ENCODE data around the gene CTSE. TPM values are rescaled to one million over a fixed set of nuclear protein-coding genes. Genes with fewer than 3 reads are reported as not detected.

CTSE gene
- total RNA-seq, 5 donors from 2014 or later (not counting 1 experiment from before 2014, with no cell fraction given) = 0.13 to 0.20 TPM; not detected in 3

DNA sequence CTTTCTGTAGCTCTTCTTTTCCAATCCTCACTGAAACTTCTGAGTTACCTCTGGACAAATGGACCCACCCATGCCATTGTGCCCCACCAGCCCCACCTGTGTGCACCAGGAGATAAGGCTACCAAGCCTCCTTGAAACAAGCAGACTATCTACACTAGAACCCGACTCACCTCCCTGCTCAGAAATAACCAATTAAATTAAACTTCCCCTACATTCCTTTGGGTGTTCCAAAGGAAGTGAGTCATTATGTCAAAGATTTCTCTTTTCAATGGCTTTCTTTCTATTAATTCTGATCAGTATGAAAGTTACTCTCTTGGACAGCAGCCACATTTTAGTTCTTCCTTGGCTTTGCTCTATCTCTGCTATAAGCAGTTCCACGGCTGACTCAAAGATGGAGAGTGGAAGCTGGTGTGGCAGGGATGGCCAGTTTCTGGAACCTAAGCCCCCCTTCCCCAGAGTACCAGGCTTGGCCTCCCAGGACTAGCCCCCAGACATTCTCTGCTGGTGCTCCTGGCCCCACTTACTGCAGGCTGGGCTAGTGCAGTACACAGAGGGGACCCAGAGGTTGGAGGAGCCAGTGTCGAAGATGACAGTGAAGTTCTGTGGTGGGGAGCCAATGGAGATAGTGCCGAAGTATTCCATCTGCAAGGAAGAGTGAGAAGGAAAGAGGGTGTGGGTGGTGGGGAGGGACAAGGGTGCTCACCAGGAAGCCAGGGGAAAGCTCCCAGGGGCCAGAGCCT, 1.9 kb downstream of the CTSE start:
- Histone ChIP-seq H3K4me1 (ENCODE audit: control insufficient read depth in 1 of 2, extremely low read depth in 1 of 2, insufficient read depth in 2 of 2, low read length in 2 of 2) (no peaks in the 10 kb centered on the region), H3K9me3 (no peaks in the 10 kb centered on the region), H3K27me3 (replicated peaks in 1 of 2; ENCODE audit: control insufficient read depth in 2 of 2, extremely low read depth in 1 of 2, insufficient read depth in 2 of 2, low read length in 1 of 2) (peaks cover 0 to 12% of the 10 kb centered on the region in 2 experiments), H3K36me3 (ENCODE audit: control insufficient read depth in 2 of 2, extremely low read depth in 1 of 2, insufficient read depth in 1 of 2, low read length in 1 of 2) (no peaks in the 10 kb centered on the region), H3K27ac (ENCODE audit: low read length) (no peak overlapping the region), H3K4me3 (ENCODE audit: control insufficient read depth in 1 of 2, extremely low read depth in 1 of 2, low read length in 1 of 2) (no peak overlapping the region)
- no peaks in the 10 kb centered on the region for H3K4me1 Mint-ChIP-seq
- no peak overlapping the region for H3K27ac Mint-ChIP-seq
- H3K36me3 Mint-ChIP-seq = no peaks in the 10 kb centered on the region
- ATAC-seq (replicated peaks in 1 of 4) = no peak
- H3K27me3 Mint-ChIP-seq = peaks cover 10 to 19% of the 10 kb centered on the region in 2 donors
- no peak overlapping the region for H3K4me3 Mint-ChIP-seq
- WGBS (ENCODE audit: insufficient coverage) = 96% methylated on average over 2 of the region's 4 CpGs
- no peak for DNase-seq
- ChIA-PET CTCF (no interaction called here), POLR2A (no interaction called here)
- no peaks in the 10 kb centered on the region for H3K9me3 Mint-ChIP-seq

DNA sequence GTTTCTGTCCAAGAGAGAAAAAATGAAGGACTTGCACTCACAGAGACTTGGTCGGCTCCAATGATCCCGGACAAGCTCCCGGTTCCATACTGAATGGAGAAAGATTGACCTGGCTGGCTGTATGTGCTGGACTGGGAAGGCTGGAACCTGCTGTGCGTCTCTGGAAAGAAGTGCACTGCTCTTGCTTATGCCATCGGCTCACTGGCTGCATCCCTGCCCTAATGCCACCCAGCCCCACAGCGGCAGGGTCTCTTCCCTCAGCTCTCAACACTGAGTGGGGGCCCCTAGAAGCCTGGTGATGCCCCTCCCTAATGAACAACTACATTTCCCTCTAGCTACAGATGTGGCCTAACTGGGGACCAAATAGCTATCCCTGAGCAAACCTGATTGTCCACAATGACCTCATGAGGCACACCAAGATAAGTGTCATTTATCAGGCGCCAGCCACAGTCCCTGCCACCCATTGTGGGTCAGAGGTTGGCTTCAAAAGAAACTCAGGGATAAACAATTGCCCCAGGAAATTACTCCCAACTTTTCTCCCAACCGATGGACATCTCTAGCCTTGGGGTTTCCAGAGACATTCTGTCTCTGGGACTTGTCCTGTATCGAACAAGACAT, 2.6 kb downstream of the CTSE start:
- Mint-ChIP-seq H3K4me1 (no peaks in the 10 kb centered on the region), H3K36me3 (no peaks in the 10 kb centered on the region), H3K4me3 (no peak overlapping the region), H3K27ac (no peak overlapping the region), H3K27me3 (peaks cover 10 to 19% of the 10 kb centered on the region in 2 donors), H3K9me3 (no peaks in the 10 kb centered on the region)
- WGBS (ENCODE audit: insufficient coverage) = 85% methylated on average over 9 of the region's 9 CpGs
- H3K4me1 ChIP-seq (ENCODE audit: control insufficient read depth in 1 of 2, extremely low read depth in 1 of 2, insufficient read depth in 2 of 2, low read length in 2 of 2) = no peaks in the 10 kb centered on the region
- no peaks in the 10 kb centered on the region for H3K36me3 ChIP-seq (ENCODE audit: control insufficient read depth in 2 of 2, extremely low read depth in 1 of 2, insufficient read depth in 1 of 2, low read length in 1 of 2)
- H3K27ac ChIP-seq (ENCODE audit: low read length) = no peak overlapping the region
- ChIA-PET CTCF (interaction anchor here in 1 of 2 donors (0.6 kb wide), 1 partner anchor 767 kb away, joined by 6 read pairs; no protein-coding TSS in a partner anchor), POLR2A (no interaction called here)
- ATAC-seq (replicated peaks in 1 of 4) (no peak), DNase-seq (no peak)
- H3K4me3 ChIP-seq (ENCODE audit: control insufficient read depth in 1 of 2, extremely low read depth in 1 of 2, low read length in 1 of 2) = no peak overlapping the region
- H3K27me3 ChIP-seq (replicated peaks in 1 of 2; ENCODE audit: control insufficient read depth in 2 of 2, extremely low read depth in 1 of 2, insufficient read depth in 2 of 2, low read length in 1 of 2) = peaks cover 0 to 12% of the 10 kb centered on the region in 2 experiments
- H3K9me3 ChIP-seq = no peaks in the 10 kb centered on the region

DNA sequence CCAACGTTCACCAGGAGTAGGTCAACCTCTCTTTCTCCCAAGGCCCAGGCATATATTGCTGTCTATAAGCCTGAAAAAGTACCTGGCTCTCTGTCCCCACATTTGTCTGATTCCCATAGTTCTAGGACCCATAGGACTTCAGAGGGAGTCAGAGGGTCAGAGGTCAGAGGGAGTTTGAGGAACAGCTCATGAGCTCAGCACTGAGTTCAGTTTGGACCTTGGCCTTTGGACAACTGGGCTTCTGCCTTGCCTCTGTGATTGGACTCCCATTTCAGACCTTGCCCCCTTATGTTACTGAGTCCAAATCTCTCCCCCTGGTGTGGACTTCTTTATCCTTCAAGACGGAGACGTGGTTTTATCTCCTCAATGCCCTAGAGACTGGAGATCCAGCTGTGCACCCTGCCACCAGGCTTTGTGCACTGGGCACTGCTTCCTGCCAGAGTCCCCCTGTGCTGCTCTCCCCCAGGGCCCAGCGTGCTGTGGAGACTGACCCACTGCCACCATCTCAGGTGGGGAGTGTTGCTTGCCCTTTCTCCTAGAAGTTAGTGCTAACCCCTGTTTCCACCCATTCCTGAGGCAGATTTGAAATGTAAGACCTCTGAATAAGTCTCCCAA, 3.2 kb downstream of the CTSE start:
- Histone ChIP-seq H3K36me3 (ENCODE audit: control insufficient read depth in 2 of 2, extremely low read depth in 1 of 2, insufficient read depth in 1 of 2, low read length in 1 of 2) (no peaks in the 10 kb centered on the region), H3K4me1 (ENCODE audit: control insufficient read depth in 1 of 2, extremely low read depth in 1 of 2, insufficient read depth in 2 of 2, low read length in 2 of 2) (no peaks in the 10 kb centered on the region), H3K4me3 (ENCODE audit: control insufficient read depth in 1 of 2, extremely low read depth in 1 of 2, low read length in 1 of 2) (no peak overlapping the region), H3K27me3 (replicated peaks in 1 of 2; ENCODE audit: control insufficient read depth in 2 of 2, extremely low read depth in 1 of 2, insufficient read depth in 2 of 2, low read length in 1 of 2) (peaks cover 0 to 12% of the 10 kb centered on the region in 2 experiments), H3K27ac (ENCODE audit: low read length) (no peak overlapping the region), H3K9me3 (no peaks in the 10 kb centered on the region)
- CTCF ChIA-PET = interaction anchor here (0.6 kb wide), 2 partner anchors 8 to 766 kb away, joined by 3 to 6 read pairs; no protein-coding TSS in a partner anchor
- Mint-ChIP-seq H3K36me3 (no peaks in the 10 kb centered on the region), H3K27ac (no peak overlapping the region), H3K27me3 (peaks cover 10 to 19% of the 10 kb centered on the region in 2 donors), H3K4me1 (no peaks in the 10 kb centered on the region), H3K9me3 (no peaks in the 10 kb centered on the region), H3K4me3 (no peak overlapping the region)
- 76% methylated on average over 2 of the region's 4 CpGs for WGBS (ENCODE audit: insufficient coverage)
- ATAC-seq (replicated peaks in 1 of 4) = no peak
- DNase-seq = no peak
- POLR2A ChIA-PET = no interaction called here

DNA sequence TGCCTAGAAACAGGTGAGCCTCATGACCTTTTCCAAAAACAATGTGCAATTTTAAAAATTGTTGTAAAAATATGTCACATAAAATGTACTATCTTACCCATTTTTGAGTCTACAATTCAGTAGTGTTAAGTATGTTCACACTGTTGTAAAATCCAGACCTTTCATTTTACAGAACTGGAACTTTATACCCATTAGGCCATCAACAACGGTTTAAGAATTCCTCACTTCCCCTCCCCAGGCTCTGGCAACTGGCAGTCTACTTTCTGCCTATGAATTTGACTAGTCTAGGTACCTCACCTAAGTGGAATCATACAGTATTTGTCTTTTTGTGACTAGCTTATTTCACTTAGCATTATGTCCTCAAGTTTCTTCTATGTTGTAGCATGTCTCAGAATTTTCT, 8.6 kb downstream of the CTSE start:
- Histone ChIP-seq H3K4me3 (ENCODE audit: control insufficient read depth in 1 of 2, extremely low read depth in 1 of 2, low read length in 1 of 2) (no peak overlapping the region), H3K9me3 (no peaks in the 10 kb centered on the region), H3K36me3 (ENCODE audit: control insufficient read depth in 2 of 2, extremely low read depth in 1 of 2, insufficient read depth in 1 of 2, low read length in 1 of 2) (no peaks in the 10 kb centered on the region), H3K4me1 (ENCODE audit: control insufficient read depth in 1 of 2, extremely low read depth in 1 of 2, insufficient read depth in 2 of 2, low read length in 2 of 2) (peaks cover 0 to 8% of the 10 kb centered on the region in 2 experiments), H3K27me3 (replicated peaks in 1 of 2; ENCODE audit: control insufficient read depth in 2 of 2, extremely low read depth in 1 of 2, insufficient read depth in 2 of 2, low read length in 1 of 2) (no peaks in the 10 kb centered on the region), H3K27ac (ENCODE audit: low read length) (no peak overlapping the region)
- CTCF ChIA-PET = interaction anchor here (0.6 to 1.1 kb wide), 2 partner anchors 37 to 58 kb away, joined by 3 to 14 read pairs; no protein-coding TSS in a partner anchor
- Mint-ChIP-seq H3K4me3 (no peak overlapping the region), H3K36me3 (no peaks in the 10 kb centered on the region), H3K27ac (no peak overlapping the region), H3K9me3 (no peaks in the 10 kb centered on the region), H3K27me3 (no peaks in the 10 kb centered on the region), H3K4me1 (peaks cover 16 to 27% (median 21%) of the 10 kb centered on the region in 3 donors)
- ATAC-seq (replicated peaks in 1 of 4) = no peak
- no peak for DNase-seq
- no CpG with 5 or more reads among the region's 1 CpG for WGBS (ENCODE audit: insufficient coverage)
- POLR2A ChIA-PET = no interaction called here

DNA sequence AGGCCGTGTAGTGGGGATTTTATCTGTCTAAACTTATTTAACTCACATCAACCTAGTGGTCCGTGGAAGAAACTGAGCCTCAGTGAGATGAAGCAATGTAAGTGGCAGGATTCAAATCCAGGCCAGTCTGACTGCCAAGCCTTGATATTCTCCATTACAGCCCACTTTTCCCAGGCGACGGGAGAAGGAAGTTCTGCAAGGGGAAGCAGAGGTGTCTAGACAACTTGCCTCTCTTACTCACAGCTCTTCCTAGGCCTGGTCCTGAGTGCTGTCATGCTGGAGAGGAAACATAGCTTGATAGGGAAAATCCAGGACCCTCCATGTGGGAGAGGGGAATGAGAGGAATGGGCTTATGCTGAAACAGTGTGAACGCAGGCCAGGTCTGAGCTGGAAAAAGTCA, 9.1 kb downstream of the CTSE start:
- H3K36me3 ChIP-seq (ENCODE audit: control insufficient read depth in 2 of 2, extremely low read depth in 1 of 2, insufficient read depth in 1 of 2, low read length in 1 of 2) = no peaks in the 10 kb centered on the region
- POLR2A ChIA-PET = no interaction called here
- H3K27me3 ChIP-seq (replicated peaks in 1 of 2; ENCODE audit: control insufficient read depth in 2 of 2, extremely low read depth in 1 of 2, insufficient read depth in 2 of 2, low read length in 1 of 2) = no peaks in the 10 kb centered on the region
- Mint-ChIP-seq H3K36me3 (no peaks in the 10 kb centered on the region), H3K27me3 (no peaks in the 10 kb centered on the region), H3K27ac (no peak overlapping the region), H3K4me1 (peaks cover 16 to 27% (median 21%) of the 10 kb centered on the region in 3 donors), H3K9me3 (no peaks in the 10 kb centered on the region), H3K4me3 (no peak overlapping the region)
- no peak overlapping the region for H3K4me3 ChIP-seq (ENCODE audit: control insufficient read depth in 1 of 2, extremely low read depth in 1 of 2, low read length in 1 of 2)
- WGBS (ENCODE audit: insufficient coverage) = 90% methylated on average over 1 of the region's 5 CpGs
- no peak for ATAC-seq (replicated peaks in 1 of 4)
- DNase-seq = no peak
- CTCF ChIA-PET = interaction anchor here in 1 of 2 donors (1.1 kb wide), 1 partner anchor 37 kb away, joined by 3 read pairs; no protein-coding TSS in a partner anchor
- peaks cover 0 to 8% of the 10 kb centered on the region in 2 experiments for H3K4me1 ChIP-seq (ENCODE audit: control insufficient read depth in 1 of 2, extremely low read depth in 1 of 2, insufficient read depth in 2 of 2, low read length in 2 of 2)
- H3K9me3 ChIP-seq = no peaks in the 10 kb centered on the region
- H3K27ac ChIP-seq (ENCODE audit: low read length) = no peak overlapping the region

DNA sequence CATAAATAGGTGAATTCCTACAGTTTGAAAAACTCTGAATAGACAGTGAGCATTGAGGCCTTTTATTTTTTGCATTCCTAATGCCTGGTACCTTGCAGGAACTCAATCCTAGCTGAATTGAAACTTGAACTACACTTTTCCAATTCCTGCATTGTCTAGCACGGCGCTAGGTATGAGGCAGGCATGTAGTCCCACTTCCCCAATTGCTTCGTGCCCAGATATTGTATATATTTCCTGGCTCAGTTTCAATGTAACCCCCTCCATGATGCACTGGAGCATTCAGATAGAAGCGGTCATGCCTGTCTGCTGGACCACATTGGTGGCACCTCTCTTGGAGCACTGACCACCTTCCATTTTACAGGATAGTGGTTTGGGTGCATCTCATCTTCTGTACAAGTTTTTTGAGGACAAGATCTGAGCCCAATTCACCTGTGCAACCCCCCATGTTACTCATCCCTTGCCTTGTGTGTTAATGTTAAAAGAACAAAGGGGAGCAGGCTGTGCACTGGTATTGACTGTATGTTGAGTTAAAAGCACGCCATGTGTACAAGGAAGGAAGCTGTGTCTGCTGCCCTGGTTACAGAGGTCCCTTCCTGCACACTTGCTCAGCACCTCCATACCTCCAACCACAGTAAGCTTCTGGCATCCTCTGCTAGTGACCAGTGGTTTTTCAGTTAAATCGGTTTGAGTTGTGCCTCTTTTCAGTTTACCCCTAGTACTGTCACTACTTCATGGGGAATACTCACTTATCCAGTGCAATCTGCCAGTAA, 10.5 kb downstream of the CTSE start:
- Histone ChIP-seq H3K27me3 (replicated peaks in 1 of 2; ENCODE audit: control insufficient read depth in 2 of 2, extremely low read depth in 1 of 2, insufficient read depth in 2 of 2, low read length in 1 of 2) (no peaks in the 10 kb centered on the region), H3K4me3 (ENCODE audit: control insufficient read depth in 1 of 2, extremely low read depth in 1 of 2, low read length in 1 of 2) (no peak overlapping the region), H3K4me1 (ENCODE audit: control insufficient read depth in 1 of 2, extremely low read depth in 1 of 2, insufficient read depth in 2 of 2, low read length in 2 of 2) (peaks cover 0 to 8% of the 10 kb centered on the region in 2 experiments), H3K9me3 (no peaks in the 10 kb centered on the region), H3K27ac (ENCODE audit: low read length) (no peak overlapping the region), H3K36me3 (ENCODE audit: control insufficient read depth in 2 of 2, extremely low read depth in 1 of 2, insufficient read depth in 1 of 2, low read length in 1 of 2) (no peaks in the 10 kb centered on the region)
- CTCF ChIA-PET = interaction anchor here in 1 of 2 donors (0.7 kb wide), 1 partner anchor 90 kb away, joined by 4 read pairs; no protein-coding TSS in a partner anchor
- WGBS (ENCODE audit: insufficient coverage) = 90% methylated on average over 3 of the region's 6 CpGs
- no peak overlapping the region for H3K27ac Mint-ChIP-seq
- POLR2A ChIA-PET = interaction anchor here in 1 of 2 donors (0.6 kb wide), 1 partner anchor 9 kb away, joined by 3 read pairs; no protein-coding TSS in a partner anchor
- no peaks in the 10 kb centered on the region for H3K27me3 Mint-ChIP-seq
- peaks cover 16 to 27% (median 21%) of the 10 kb centered on the region in 3 donors for H3K4me1 Mint-ChIP-seq
- DNase-seq (no peak), ATAC-seq (replicated peaks in 1 of 4) (no peak)
- no peaks in the 10 kb centered on the region for H3K9me3 Mint-ChIP-seq
- H3K4me3 Mint-ChIP-seq = no peak overlapping the region
- H3K36me3 Mint-ChIP-seq = no peaks in the 10 kb centered on the region

All from T-cell (primary cell).